HG03064 (cell line): ENCODE measurements around the gene TOB1.
A peak's percentile ranks its signal among the peaks of the same experiment; 100 is the strongest.
"Not testable (repeated sequence)": the region's sequence is repeated elsewhere in the genome, so short reads cannot be mapped to it uniquely, and the experiment has no call there.

Source experiments
- ATAC-seq: cut with Tn5 transposase; IDR thresholded peaks from one replicate; pipeline ENCODE4 v1.9.1; 2021; ENCODE audit warnings: low read depth; ENCODE audit not compliant: unreplicated experiment

The TOB1 gene

DNA sequence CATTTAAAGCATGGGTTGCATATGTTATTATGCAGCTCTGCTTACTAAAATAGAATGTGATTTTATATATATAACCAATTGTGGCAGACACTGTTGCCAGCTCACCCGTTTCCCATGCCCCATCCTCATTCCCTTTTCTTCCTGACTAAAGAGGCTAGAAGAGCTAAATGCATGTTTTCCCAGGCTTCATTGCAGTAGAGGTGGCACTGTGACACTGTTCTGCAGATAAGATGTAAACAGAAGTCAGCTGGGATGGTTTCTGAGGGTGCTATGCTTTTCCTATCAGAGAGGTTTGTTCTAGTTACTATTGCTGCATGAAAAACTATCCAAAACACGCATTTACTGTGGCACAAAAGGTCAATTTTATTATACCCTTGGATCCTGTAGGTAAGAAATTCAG, 5.7 kb upstream of the TOB1 start:
- no peak for ATAC-seq

DNA sequence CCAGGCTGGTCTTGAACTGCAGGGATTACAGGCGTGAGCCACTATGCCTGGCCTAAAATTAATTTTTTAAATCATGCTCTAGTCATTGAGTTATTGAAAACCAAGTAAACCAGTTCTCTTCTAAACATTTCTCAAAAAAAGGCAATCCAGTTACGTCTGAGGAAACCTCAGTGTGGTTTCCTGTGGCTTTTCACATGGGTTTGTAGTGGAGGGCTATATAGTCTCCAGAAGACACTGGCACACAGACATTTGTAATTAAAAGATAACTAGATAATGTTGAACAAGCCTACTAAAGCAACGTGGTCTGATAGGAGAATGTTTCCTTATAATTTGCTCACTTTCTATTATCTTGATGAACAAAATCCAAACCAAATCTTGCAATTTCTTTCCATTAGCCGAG, 5.2 kb upstream of the TOB1 start:
- no peak for ATAC-seq

GRCh38 chr17:50868602-50869001, 2.4 kb upstream of the TOB1 start:
- no peak for ATAC-seq

DNA sequence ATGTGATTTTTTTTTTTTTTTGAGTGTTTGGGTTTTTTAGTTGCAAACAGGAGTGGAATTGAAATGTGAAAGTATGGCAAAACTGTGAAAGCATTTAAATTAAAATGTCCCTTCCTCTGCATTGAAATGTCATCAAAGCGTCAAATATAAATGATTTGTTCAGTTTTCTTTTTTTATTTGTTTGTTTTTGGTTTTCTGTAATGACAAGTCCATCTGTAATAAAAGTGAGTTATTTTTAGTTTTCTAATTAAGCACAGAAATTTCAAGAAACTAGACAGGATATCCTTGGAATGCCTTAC, 1.9 kb upstream of the TOB1 start:
- no peak for ATAC-seq

- peak; percentile 30 for ATAC-seq
Observed at GRCh38 chr17:50867363-50868139, 1.4 kb upstream of the TOB1 start.

GRCh38 chr17:50866950-50867362, 802 bp upstream of the TOB1 start:
- peak; percentile 7 for ATAC-seq

DNA sequence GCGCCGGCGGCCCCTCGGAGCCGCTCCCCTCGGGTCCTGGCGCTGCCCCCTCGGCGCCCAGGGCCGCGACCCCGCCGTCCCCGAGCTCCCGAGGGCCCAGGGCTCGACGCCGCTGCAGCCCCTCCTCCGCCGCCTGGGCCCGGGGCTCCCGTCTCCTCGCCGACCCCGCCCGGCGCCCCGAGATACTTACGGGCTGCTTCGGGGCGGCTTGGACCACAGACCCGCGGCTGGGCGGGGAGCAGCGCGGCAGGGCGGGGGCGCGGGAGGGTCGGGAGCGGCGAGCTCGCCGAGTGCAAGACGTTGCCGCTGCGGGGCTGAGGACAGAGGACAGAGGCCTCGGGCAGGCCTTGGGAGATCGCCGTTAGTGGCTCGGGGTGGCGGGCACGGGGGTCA, 290 bp downstream of the TOB1 start:
- ATAC-seq: peak; percentile 7

DNA sequence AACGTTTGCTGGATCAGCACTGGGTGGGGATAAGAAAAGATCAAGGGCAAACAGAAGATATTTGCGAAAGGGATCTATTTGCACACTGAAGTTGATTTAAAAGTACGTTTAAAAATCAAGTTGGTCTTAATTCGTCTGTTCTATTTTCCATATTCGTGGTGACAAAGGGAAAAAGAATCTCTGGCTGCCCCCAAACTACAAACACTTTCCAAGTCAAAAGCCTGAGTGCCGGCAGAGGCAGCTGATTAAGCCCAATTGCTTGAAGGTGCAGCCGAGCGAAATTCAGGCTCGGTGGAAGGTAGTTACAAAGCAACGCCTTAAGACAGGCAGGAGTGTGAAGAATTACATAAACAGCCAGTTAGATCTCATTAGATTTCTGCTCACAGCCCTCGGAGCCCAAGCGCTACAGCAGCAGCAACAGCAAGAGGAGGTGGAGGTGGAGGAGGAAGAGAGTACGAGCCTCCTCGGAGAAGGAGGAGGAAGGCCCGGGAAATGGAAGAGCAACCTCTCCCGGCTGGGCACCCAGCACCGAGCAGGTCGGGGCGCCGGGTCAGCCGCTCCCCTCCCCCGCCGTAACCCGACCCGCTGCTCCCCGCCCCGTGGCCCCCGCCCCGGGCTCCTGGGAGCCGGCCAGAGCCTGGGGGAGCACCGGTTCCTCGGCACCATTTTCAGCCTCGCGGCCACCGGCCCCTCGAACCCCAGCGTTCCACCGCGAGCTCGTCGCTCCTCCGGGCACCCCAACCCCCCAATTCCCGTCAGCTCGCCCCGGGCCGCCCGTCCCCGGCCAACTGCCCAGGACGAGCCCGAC, 890 bp downstream of the TOB1 start:
- peak; percentile 26 for ATAC-seq

DNA sequence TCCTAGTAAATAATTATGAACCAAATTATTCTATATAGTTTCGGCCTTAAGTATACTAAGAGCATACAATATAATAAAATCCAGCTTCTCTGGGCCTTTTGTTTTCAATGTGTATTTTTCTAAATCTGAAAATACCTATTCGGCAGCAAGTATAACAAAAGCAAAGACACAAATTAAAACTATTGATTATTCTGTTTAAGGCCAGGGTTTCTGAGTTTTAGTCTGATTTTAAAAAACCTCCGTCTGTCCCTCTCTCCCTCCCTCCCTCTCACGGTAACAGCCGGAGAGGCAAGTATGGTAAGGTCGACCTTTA, 1.5 kb downstream of the TOB1 start:
- no peak for ATAC-seq

DNA sequence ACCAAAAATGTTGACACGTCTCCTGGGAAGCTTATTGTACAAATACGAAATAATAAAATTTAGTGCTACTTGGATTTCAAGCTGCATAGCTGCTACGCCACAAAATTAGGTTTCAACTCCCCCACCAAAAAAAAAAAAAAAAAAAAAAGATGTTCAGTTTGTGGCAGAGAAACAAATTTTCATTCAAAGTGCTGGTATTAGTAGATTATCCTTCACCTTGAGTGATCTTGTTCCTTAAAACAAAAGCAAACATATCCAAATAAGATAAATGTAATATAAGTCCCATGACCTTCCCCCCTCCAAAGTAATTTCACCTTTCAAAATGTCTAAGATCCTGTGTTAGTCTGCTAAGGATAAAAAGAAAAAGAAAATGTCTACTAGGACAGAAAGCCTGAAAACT, 2.2 kb downstream of the TOB1 start:
- no peak for ATAC-seq

GRCh38 chr17:50863221-50863843, 2.8 kb downstream of the TOB1 start:
- ATAC-seq: no peak

- no peak for ATAC-seq
Observed at GRCh38 chr17:50861822-50862528, 4.2 kb downstream of the TOB1 start.

DNA sequence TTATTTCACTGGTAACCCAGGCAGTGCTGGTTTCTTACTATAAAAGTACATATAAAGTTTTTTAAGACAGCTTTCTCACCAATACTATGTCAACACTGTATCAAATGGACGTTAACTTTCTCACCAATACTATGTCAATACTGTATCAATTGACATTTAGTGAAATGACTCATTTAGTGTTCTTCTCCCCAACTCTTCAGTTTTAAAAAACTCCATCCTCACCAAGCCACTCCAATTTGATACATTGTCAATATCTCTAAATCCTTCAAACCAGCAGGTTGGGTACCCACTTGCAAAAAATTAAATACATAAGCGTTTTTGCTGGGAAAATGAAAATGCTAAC, 4.8 kb downstream of the TOB1 start:
- ATAC-seq: no peak

GRCh38 chr17:50859727-50860126, 6.4 kb downstream of the TOB1 start:
- ATAC-seq: not testable (repeated sequence)

DNA sequence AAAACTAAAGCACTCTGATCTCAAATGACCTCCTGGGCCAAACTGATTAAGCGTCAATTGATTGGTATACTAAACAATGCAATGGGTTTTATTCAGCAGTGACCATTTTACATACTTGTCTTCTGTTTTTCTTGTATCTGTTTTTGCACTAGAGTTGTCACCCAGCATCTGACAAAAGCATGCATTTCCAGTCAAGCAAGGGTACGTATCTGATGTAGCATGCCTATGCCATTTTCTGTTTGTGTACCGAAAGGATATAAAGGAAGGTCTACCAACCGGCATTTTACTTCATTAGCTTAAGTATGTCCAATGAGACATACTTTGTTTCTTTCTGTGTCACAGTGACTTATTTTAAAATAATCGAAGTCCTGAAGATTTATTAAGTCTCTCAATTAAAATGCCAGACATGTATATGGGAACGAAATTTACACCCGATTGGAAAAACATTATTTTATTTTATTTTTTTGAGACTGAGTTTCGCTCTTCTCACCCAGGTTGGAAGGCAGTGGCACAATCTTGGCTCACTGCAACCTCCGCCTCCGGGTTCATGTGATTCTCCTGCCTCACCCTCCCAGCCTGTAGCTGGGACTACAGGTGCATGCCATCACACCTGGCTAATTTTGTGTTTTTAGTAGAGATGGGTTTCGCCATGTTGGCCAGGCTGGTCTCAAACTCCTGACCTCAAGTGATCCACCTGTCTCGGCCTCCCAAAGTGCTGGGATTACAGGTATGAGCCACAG, 7.5 kb downstream of the TOB1 start:
- no peak for ATAC-seq

- ATAC-seq: no peak
Observed at GRCh38 chr17:50856431-50856830, 9.7 kb downstream of the TOB1 start.

- ATAC-seq: no peak
Observed at GRCh38 chr17:50855708-50856330, 10.3 kb downstream of the TOB1 start.

- no peak for ATAC-seq
Observed at GRCh38 chr17:50853781-50854180, 12.4 kb downstream of the TOB1 start.

GRCh38 chr17:50853015-50853615, 13.0 kb downstream of the TOB1 start:
- ATAC-seq: no peak

DNA sequence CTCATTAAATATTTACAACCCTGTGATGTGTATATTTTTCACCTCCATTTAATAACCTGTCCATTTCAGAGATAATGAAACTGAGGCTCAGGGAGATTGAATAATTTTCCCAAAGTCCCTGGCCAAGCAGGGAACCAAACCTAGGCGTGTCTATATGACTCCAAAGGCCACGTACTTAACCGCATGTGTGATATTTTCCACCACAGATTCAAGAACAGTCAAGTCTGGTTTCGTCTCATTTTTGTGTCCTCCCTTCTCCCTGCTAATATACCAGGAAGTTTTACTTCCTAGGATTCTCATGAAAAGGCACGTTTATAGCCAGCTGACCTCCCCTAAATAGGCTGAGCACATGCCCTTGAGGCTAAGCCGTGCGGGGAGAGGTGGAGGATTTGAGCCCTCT, 15.5 kb downstream of the TOB1 start:
- ATAC-seq: no peak
